Subcutaneous abdominal adipose tissue (tissue), 5 donors: Measurements from ENCODE around the gene PRKCH.
A peak's percentile ranks its signal among the peaks of the same experiment; 100 is the strongest.

ENCODE experiments used
- H3K27ac ChIP-seq: one replicate; pipeline ENCODE4 v1.7.0; 2013; ENCODE audit warnings: low read depth, mild to moderate bottlenecking, inconsistent platforms, low read length, moderate library complexity
- H3K27me3 ChIP-seq, 5 donors: one replicate each; pipeline ENCODE4 v1.7.0; 2013; ENCODE audit warnings: low read length in 5 of 5, inconsistent platforms in 1 of 5; ENCODE audit not compliant: control insufficient read depth in 5 of 5, insufficient read depth in 4 of 5
- H3K36me3 ChIP-seq, 5 donors: one replicate each; pipeline ENCODE4 v1.7.0; 2013; ENCODE audit warnings: low read length in 5 of 5; ENCODE audit not compliant: control insufficient read depth in 5 of 5, insufficient read depth in 5 of 5
- H3K4me1 ChIP-seq, 5 donors: one replicate each; pipeline ENCODE4 v1.7.0; 2013; ENCODE audit warnings: low read length in 5 of 5, mild to moderate bottlenecking in 3 of 5, moderate library complexity in 1 of 5; ENCODE audit not compliant: control insufficient read depth in 5 of 5, insufficient read depth in 5 of 5
- H3K4me3 ChIP-seq, 5 donors: one replicate each; pipeline ENCODE4 v1.7.0; 2013; ENCODE audit warnings: low read length in 5 of 5, low read depth in 1 of 5
- H3K9ac ChIP-seq, 5 donors: one replicate each; pipeline ENCODE4 v1.7.0; 2013; ENCODE audit warnings: low read length in 5 of 5, mild to moderate bottlenecking in 4 of 5, moderate library complexity in 3 of 5
- H3K9me3 ChIP-seq, 5 donors: one replicate each; pipeline ENCODE4 v1.7.0; 2013; ENCODE audit warnings: low read length in 5 of 5; ENCODE audit not compliant: control insufficient read depth in 5 of 5
- donor health status: healthy.
- donor health status: healthy.
- donor health status: healthy.
- donor health status: healthy.
- donor health status: healthy.

Gene PRKCH

DNA sequence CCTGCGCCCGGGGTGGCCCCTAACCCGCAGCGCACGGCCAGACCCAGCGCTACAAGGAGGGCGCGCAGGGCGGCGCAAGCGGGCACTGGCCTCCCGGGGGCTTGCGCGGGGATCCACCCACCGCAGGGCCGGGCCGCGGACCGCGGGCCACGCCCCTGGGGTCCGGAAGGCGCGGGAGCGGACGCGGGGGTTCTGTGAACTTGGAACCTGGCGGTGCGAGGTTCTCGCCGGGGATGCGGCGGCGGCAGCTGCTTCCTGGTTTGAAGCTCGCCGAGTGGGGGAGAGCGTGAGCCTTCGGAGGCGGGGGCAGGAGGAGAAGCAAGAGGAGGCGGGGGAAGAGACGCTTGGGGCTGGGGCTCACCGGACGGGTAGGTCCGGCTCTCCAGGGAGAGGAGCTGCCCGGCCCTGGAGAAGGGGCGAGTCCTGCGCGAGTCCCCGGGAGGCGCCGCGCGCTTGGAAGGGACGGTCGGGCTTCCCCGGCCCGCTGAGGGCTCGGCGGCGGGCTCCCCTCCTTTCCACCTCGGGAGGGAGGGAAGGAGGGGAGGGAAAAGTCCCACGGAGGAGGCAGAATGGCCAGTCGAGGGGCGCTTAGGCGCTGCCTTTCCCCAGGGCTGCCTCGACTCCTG, at the start of gene PRKCH:
PRKCH (plus strand) TSS at position 195 of the 626 bp plus-strand sequence. CDS start 523 bp downstream, outside the sequence.
- Histone ChIP-seq H3K27me3 (peaks cover 0 to 14% (median 5%) of the 10 kb centered on the region in 5 donors), H3K4me1 (peaks cover 2 to 26% (median 23%) of the 10 kb centered on the region in 5 donors), H3K27ac (peak within 1 kb of the TSS; percentile 70), H3K9ac (peak within 1 kb of the TSS in 4 of 5 donors; percentile 54 to 86 (median 72)), H3K36me3 (no peaks in the 10 kb centered on the region), H3K4me3 (peak within 1 kb of the TSS; percentile 65 to 86 (median 79)), H3K9me3 (peaks cover 0 to 2% (median 0%) of the 10 kb centered on the region in 5 donors)

DNA sequence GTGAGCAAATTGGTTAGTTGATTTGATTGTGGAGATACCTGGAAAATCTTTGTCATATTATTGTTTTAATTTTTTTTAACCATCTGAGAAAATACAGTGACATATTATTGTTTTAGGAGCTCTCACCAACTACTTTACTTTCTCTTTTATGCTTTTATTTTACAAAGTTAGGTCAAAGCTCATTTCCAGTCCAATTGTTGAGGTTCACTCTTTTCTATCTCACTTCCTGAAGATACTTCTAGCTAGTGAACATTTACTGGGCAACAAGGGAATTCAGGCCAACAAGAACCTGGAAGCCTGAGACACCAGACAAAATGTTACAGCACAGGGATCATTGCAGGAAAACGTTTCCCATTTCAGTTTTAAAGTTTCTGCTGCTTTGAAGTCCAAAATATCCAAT, 44.1 kb upstream of the PRKCH start:
- Histone ChIP-seq H3K27me3 (peaks cover 0 to 20% (median 11%) of the 10 kb centered on the region in 5 donors), H3K9me3 (peaks cover 0 to 6% (median 2%) of the 10 kb centered on the region in 5 donors), H3K27ac (no peak overlapping the region), H3K4me3 (no peak overlapping the region), H3K4me1 (peaks cover 4 to 27% (median 18%) of the 10 kb centered on the region in 5 donors), H3K9ac (no peak overlapping the region), H3K36me3 (no peaks in the 10 kb centered on the region)

DNA sequence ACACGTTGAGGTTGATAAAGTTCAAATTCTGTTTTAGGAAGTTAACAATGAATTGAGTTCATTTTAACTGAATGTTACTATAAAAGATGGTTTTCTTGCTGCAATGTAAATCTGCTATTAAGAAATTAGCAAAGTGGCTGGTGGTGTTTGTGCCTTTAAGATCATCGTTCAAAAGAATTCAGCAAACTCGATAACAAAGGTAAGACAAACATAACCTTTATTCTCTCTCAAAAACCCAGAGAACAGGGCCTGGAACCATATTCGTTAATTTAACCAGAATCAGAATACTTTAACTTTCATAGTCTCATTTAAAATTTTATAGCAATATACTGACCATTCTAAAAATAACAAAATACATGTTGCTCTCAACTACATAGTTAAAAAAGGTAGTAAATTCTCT, 43.6 kb upstream of the PRKCH start:
- no peak overlapping the region for H3K4me3 ChIP-seq
- peaks cover 0 to 20% (median 11%) of the 10 kb centered on the region in 5 donors for H3K27me3 ChIP-seq
- H3K27ac ChIP-seq, result no peak overlapping the region
- H3K9me3 ChIP-seq, result peaks cover 0 to 6% (median 2%) of the 10 kb centered on the region in 5 donors
- no peaks in the 10 kb centered on the region for H3K36me3 ChIP-seq
- peaks cover 4 to 27% (median 18%) of the 10 kb centered on the region in 5 donors for H3K4me1 ChIP-seq
- H3K9ac ChIP-seq, result no peak overlapping the region

DNA sequence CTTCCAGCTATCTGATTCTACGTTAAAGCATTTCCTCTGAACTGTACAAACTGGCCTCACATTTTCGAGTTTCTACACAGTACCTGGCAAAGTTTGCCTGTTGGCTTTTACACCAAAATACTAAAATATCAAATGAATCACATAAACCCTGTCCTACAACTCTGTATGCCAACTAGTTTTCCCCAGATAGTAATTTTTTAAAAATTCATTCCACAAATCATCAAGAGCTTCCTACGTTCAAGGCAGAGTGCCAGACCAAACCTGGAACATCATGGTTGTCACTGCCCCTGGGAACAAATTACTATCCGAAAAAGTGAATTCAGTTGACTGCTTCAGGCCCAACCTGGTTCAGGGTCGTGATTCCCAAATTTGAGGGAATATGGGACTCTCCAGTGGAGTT, 42.3 kb upstream of the PRKCH start:
- Histone ChIP-seq H3K9me3 (peaks cover 0 to 6% (median 2%) of the 10 kb centered on the region in 5 donors), H3K4me1 (peaks cover 4 to 27% (median 18%) of the 10 kb centered on the region in 5 donors), H3K36me3 (no peaks in the 10 kb centered on the region), H3K27me3 (peaks cover 0 to 20% (median 11%) of the 10 kb centered on the region in 5 donors), H3K9ac (no peak overlapping the region), H3K27ac (no peak overlapping the region), H3K4me3 (no peak overlapping the region)

DNA sequence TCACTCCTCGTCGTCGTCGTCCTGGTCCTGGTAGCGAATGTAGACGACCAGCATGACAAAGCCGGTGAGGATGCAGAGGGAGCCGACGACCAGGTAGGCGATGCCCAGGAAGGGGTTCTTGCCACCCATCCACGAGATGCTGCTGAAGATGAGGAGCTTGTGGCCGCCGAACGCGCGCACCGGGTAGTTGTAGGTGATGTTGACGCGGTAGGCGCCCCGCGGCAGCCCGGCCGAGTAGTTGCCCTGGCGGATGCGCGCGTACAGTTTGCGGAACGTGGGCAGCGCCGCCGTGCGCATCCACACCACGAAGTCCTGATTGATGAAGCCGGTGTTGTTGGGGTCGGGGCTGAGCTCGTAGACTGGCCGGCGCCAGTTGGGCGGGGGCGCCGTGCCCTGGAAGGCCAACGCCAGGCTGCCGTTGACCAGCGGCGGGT, 41.3 kb upstream of the PRKCH start:
- H3K27ac ChIP-seq, result no peak overlapping the region
- peaks cover 0 to 19% (median 11%) of the 10 kb centered on the region in 5 donors for H3K27me3 ChIP-seq
- peak overlapping the region in 1 of 5 donors; percentile 59 for H3K9ac ChIP-seq

DNA sequence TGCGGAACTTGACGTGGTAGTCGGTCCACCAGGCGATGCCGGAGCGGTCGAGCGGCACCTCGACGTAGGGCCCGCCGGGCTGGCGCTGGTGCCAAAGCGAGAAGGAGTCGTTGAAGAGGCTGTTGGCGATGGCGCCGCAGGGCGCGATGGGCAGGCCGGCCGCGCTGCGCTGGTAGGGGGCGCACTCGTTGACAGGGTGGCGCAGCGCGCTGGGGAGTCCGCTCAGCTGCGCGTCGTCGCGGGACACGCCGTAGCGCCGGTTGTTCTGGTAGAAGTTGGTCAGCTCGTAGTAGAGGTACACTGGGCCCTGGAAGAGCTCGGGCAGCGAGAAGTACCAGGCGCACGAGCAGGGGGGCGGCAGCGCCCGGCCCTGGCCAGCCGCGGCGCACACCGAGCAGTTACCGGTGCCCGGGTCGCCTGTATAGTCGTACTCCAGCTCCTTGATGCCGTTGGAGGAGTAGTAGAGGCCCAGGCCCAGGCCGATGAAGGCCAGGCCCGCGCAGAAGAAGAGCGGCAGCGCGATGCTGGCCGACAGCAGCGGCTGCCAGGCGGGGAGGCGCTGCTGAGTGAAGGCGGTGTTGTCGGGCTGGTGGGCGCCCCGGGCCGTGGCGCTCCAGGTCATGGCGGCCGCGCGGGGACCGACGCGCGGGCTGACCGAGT, 40.7 kb upstream of the PRKCH start:
- Histone ChIP-seq H3K27ac (peak overlapping the region; percentile 56), H3K9ac (peak overlapping the region in 3 of 5 donors; percentile 41 to 59 (median 53)), H3K4me1 (peaks cover 4 to 27% (median 18%) of the 10 kb centered on the region in 5 donors), H3K4me3 (peak overlapping the region in 4 of 5 donors; percentile 48 to 70 (median 66)), H3K9me3 (peaks cover 0 to 6% (median 2%) of the 10 kb centered on the region in 5 donors), H3K36me3 (no peaks in the 10 kb centered on the region), H3K27me3 (peaks cover 0 to 14% (median 8%) of the 10 kb centered on the region in 5 donors)

More for the DNA sequence above, 41.3 kb upstream of the PRKCH start:
- Histone ChIP-seq H3K36me3 (no peaks in the 10 kb centered on the region), H3K4me3 (peak overlapping the region in 4 of 5 donors; percentile 48 to 70 (median 66)), H3K9me3 (peaks cover 0 to 6% (median 2%) of the 10 kb centered on the region in 5 donors), H3K4me1 (peaks cover 4 to 27% (median 18%) of the 10 kb centered on the region in 5 donors)

DNA sequence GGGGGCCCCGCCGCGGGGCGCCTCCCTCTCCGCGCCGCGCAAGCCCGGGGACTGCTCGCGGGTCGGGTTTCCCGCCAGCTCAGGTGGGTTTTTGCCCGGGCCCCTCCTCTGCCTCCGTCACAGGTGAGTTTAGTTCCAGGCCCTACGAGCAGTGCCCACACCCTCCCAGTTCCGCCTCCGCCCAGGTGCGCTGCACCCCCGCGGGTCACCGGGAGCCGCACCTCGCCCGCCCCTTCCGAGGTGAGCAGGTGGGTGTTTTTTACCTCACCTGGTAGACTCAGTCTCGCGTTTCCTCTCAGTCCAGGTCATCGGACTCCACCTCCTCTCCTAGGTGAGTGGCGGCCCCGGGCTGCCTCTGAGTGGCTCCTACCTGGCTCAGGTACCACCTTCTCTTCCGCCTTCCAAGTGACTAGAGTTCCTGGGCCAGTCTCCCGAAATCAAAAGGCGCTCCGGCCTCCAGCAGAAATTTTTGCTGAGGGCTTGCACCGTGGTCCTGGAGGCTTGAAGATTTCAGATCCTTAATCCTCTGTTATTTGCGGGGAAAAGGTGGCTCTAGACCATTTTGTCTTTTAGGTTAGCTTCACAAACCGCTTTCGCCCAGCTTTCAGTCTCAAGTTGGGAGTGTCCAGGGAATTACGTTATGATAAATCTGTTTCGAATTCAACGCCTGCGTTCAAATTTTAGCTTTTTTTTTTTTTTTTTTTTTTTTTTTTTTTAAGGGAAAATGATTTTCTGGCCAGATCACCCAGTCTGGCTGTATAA, 40.0 kb upstream of the PRKCH start, which contains the start of gene TMEM30B:
TMEM30B (minus strand) TSS at position 153 of the 762 bp plus-strand sequence. CDS start 191 bp downstream, outside the sequence.
- Histone ChIP-seq H3K27me3 (peaks cover 0 to 14% (median 6%) of the 10 kb centered on the region in 5 donors), H3K27ac (peak within 1 kb of the TSS; percentile 56), H3K9me3 (peaks cover 0 to 6% (median 2%) of the 10 kb centered on the region in 5 donors), H3K4me1 (peaks cover 4 to 29% (median 20%) of the 10 kb centered on the region in 5 donors), H3K36me3 (no peaks in the 10 kb centered on the region), H3K9ac (peak within 1 kb of the TSS in 3 of 5 donors; percentile 53 to 73 (median 59)), H3K4me3 (peak within 1 kb of the TSS; percentile 48 to 70 (median 66))

DNA sequence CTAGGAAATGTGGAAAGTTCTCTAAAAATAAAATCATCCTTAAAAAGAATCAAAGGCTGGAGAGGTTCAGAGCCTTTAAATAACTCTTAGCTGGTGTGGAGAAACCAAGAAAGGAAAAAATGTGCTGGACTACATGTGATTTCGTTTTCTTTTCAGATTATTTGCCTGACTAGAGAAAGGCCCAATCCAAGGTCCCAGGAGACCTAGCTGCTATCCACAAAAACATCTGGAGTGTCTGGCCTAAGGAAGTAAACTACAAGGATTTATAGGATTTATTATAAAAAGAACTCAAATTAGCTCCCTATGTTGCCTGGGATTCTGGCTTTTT, 39.5 kb upstream of the PRKCH start:
- Histone ChIP-seq H3K27ac (peak overlapping the region; percentile 56), H3K9me3 (peaks cover 0 to 6% (median 2%) of the 10 kb centered on the region in 5 donors), H3K9ac (no peak overlapping the region), H3K4me3 (no peak overlapping the region), H3K27me3 (peaks cover 0 to 14% (median 6%) of the 10 kb centered on the region in 5 donors), H3K36me3 (no peaks in the 10 kb centered on the region), H3K4me1 (peaks cover 4 to 30% (median 20%) of the 10 kb centered on the region in 5 donors)

DNA sequence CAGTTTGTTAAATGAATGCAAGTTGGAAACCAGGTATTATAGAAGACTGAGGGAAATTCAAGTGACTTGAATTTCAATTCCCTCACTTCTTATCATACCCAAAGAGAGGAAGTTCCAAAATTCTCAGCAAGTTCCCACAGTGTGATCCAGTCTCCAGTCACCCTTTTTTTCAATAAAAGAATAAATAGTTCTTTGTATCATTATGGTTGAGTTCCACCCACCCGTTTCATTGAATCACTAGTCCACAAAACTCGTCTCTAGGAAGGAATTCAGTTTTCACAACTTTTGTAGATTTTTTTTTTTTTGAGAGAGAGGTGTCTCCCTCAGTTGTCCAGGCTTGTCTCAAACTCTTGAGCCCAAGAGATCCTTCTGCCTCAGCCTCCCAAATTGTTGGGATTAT, 38.6 kb upstream of the PRKCH start:
- Histone ChIP-seq H3K27me3 (peaks cover 0 to 14% (median 6%) of the 10 kb centered on the region in 5 donors), H3K27ac (no peak overlapping the region), H3K4me3 (no peak overlapping the region), H3K9ac (no peak overlapping the region), H3K4me1 (peaks cover 4 to 30% (median 20%) of the 10 kb centered on the region in 5 donors), H3K36me3 (no peaks in the 10 kb centered on the region), H3K9me3 (peaks cover 0 to 6% (median 2%) of the 10 kb centered on the region in 5 donors)
